GM19452 (cell line): ENCODE results near the gene RIN3.
"Not testable (repeated sequence)": the region's sequence is repeated elsewhere in the genome, so short reads cannot be mapped to it uniquely, and the experiment has no call there.

Experiments used
- ATAC-seq: cut with Tn5 transposase; IDR thresholded peaks from one replicate; pipeline ENCODE4 v1.9.1; 2021; ENCODE audit not compliant: unreplicated experiment

Gene RIN3

DNA sequence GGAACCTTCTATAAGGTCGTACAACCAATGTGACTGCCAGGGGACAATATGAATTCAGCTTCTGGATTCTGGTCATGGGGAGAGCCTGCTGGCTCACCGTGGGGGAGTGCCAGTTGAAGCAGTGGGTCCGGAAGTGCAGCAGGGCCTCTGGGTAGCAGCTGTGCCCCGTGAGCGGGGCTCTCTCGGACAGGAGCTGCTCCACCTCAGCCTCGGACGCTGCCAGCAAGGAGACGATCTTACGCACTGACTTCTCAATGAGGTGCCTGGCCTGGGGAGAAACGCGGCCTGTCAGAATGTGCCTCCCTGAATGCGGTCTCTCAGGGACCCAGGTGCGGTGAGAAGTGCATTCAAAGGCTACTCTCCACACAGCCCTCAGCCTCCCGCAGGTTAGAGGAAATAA is 192.8 kb downstream of the RIN3 start:
- ATAC-seq = no peak

DNA sequence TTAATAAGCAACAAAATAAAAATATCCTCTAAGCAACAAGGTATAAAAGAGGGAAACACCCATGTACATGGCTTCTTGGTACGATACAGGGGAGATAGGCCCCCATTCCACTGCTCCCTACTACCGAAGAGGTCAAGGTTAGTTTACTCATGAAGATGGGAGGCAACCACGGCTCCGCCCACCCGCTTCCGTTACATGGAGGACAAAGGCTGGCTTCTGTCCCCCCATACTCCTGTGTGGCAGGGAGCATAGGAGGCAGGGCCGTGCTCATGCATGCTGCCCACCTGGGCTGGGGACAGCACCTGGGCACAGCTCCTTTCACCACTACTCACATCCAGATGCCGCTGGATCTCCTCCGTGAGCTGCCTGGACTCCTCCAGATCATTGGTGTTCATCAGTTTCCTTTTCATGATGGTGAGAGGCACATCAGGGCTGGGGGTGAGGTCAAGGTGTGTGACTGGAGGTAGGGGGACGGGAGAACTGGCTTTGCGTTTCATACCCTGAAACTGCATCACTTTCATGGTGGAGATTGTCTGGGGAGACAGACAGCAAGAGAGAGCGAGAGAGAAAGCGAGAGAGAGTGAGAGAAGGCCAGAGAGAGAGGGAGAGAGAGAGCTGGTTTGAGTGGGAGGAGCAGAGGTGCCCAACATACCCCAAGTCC is 195.9 kb downstream of the RIN3 start:
- no peak for ATAC-seq

DNA sequence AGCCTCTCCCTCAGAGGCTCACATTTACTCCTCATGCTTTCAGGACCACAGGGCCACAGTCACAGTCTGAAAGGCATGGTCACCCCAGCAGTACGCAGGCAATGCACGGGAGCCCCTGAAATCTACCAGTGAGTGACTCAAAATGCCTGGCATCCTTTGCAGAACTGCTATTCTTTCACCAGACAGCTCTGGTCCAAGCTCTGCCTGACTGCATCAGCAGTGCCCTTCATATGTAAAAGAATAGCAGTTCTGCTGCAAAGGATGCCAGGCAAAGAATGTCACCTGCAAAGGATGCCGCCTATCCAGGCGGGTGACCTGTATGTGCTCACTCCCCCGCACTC is 196.4 kb downstream of the RIN3 start:
- no peak for ATAC-seq

DNA sequence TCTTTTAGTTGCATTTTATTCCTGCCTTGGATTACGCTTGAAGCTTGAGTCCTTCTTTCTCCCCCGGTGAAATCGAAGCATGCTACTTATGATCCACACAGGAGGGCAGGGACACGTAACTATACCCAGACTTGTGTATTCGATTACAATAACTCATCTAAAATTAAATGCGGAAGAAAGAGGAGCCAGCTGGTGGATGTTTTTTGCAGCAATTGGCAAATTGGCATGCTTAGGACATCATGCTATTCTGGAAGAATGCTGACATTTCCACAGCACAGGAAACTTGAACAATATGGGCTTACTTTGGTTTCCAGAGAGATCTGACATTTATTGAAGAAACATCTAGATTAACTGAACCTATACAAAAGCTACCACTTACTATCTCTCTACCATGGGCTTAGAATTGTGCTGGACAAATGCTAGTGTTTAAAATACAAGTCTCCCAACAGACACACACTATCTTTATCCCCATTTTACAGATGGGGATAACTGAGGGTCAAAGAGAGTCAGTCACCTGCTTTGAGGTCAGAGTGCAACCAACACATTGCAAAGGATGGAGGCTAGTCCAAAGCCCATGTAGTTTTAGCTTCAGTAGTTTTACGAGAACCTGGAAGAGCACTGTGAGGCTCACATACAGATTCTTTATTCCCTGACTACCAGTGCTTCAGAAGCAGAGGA is 198.5 kb downstream of the RIN3 start:
- no peak for ATAC-seq

DNA sequence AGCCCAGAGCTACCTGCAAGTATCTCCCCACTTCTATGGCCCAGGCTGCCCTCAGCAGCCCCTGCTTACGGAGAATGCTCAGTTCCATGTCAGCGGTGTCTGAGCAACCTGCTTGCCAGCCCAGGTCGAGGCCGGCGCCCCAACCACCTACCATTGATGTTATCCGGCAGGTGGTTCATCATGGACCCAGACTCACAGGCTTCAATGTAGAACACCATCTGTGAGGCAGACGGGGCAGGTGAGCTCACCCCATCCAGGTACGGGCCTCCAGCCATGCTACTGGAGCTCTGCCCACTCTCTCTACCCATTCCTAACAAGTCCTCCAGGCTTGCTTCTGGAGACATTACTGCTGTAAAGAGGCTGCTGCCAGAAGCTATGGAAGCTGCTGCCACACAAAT is 199.1 kb downstream of the RIN3 start:
- no peak for ATAC-seq

GRCh38 chr14:92714739-92715307 is 201.2 kb downstream of the RIN3 start:
- ATAC-seq = not testable (repeated sequence)

GRCh38 chr14:92716131-92716530 is 202.6 kb downstream of the RIN3 start:
- ATAC-seq = no peak

- ATAC-seq = no peak
These were observed 204.0 kb downstream of the RIN3 start for GRCh38 chr14:92717571-92718042.

DNA sequence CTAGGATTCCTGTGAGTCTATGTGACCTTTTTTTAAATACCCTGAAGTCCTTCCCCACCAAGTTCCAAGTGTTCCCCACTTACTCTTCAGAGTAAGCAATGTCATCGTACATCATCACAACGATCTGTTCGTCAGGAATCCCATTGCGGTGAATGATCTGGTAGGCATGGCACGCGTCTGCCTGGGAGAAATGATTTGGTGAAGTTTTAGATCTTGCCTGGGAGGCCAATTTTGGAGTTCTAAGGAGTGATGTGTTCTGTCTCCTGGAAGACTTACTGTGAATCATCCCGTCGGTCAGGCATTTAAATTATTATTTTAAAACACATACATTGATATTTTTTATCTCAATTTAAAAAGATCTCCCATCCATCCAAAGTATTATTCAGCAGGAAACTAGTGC is 205.1 kb downstream of the RIN3 start:
- ATAC-seq = no peak

- no peak for ATAC-seq
These were observed 205.8 kb downstream of the RIN3 start for GRCh38 chr14:92719421-92719820.

DNA sequence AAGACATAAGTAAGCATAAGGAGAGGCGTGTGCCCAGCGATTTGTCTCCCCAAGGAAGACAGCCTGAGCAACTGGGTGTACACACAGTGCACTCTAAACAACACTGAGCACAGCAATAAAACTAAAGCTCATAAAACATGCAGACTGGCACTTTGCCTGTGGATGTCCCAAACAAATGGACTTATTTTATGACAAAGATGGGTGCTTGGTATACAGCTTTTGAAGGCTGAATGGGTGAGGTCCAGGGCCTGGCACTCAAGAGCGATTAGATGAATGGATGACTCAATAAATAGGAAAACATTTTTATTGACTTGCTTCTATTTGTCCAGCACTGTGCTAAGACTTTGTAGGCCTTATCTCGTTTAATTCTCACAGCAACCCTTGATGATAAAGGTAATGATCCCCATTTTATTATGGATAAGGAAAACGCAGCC is 206.3 kb downstream of the RIN3 start:
- no peak for ATAC-seq

GRCh38 chr14:92724516-92725340 is 211.1 kb downstream of the RIN3 start:
- no peak for ATAC-seq

GRCh38 chr14:92726135-92726932 is 212.8 kb downstream of the RIN3 start:
- ATAC-seq = no peak

DNA sequence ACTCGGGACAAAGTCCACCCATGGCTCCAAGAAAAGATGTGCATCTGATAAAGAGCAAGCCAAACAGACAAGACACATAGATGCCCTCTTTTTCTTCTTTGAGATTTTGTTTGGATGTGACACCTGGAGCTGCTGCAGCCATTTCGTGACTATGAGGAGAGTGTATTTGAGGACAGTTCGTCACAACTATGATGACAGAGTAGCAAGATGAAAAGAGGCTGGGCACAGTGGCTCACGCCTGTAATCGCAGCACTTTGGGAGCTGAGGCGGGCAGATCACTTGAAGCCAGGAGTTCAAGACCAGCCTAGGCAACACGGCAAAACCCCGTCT is 213.3 kb downstream of the RIN3 start:
- no peak for ATAC-seq

GRCh38 chr14:92728759-92729364 is 215.3 kb downstream of the RIN3 start:
- peak; percentile 54 for ATAC-seq

DNA sequence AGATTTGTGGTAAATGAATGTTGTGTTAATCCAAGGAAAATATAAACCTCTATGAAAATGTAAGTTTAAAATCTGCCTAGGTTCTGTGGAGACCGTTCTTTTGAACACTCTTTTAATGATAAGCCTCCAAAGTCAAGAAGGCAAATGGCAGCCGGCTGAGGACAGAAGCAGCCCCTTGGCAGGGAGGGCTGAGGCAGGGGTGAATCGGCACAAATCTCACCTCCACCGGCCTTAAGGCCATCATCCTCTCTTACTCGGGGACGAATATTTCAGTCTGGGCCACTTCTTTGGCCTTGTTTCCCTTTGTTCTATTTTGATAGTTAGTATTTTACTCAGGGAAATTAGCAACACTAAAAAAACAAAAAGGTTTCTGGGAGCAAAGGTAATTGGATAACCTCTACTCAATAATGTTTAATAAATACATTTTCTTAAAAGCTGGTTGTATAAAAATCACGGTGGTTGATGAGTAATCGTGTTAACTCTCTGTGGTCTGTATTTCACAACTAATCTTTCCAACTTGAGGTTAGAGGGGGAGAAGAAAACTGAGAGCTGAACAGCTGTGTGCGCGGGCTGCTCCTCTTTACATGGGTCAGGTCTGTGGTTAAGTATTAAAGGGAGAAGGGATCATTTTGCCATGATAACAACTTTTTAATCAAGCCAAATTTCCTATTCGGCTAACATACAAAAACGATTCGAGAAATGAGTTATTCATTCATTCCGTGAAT is 216.2 kb downstream of the RIN3 start:
- ATAC-seq = peak; percentile 80

- no peak for ATAC-seq
These were observed 218.1 kb downstream of the RIN3 start for GRCh38 chr14:92731622-92732115.

DNA sequence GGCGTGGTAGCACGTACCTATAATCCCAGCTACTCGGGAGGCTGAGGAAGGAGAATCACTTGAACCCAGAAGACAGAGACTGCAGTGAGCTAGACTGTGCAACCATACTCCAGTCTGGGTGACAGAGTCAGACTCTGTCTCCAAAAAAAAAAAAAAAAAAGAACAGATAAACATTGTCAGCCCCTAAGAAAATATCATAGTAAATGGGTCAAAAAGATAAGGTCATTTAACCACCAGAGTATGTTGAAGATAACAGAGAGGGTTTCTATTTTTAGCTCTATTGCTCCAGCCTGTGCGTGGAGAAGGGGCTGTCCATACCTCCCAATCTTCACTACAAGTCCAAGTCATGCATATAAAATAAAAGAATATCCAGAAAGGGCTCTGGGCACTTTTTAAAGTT is 219.4 kb downstream of the RIN3 start:
- ATAC-seq = no peak

- ATAC-seq = no peak
These were observed 221.0 kb downstream of the RIN3 start for GRCh38 chr14:92734618-92735017.

- no peak for ATAC-seq
These were observed 221.8 kb downstream of the RIN3 start for GRCh38 chr14:92735344-92735743.
